SU-DHL-6 (cell line): Measurements from ENCODE around the gene GDPGP1.

ENCODE experiments used
- H2AFZ ChIP-seq: fragments of 200-600 bp; sonication (generic); 2 replicates; pipeline ENCODE4 v1.6.1; 2014; ENCODE audit warnings: low read depth, mild to moderate bottlenecking, moderate library complexity, mixed read lengths, antibody characterized with exemption, low read length; ENCODE audit not compliant: severe bottlenecking
- H3F3A ChIP-seq: fragments of 200-600 bp; shearing (Covaris generic); 2 replicates; pipeline ENCODE4 v1.6.0; 2016; ENCODE audit warnings: antibody characterized with exemption, mild to moderate bottlenecking; ENCODE audit not compliant: insufficient read depth
- H3K27ac ChIP-seq: fragments of 200-600 bp; sonication (generic); 2 replicates; pipeline ENCODE4 v1.5.1; 2016; ENCODE audit warnings: low read depth, mild to moderate bottlenecking, low read length, moderate library complexity, mixed read lengths
- H3K27me3 ChIP-seq: fragments of 200-600 bp; sonication (generic), shearing (Covaris generic); 2 replicates; pipeline ENCODE4 v1.6.0; 2014; ENCODE audit warnings: mild to moderate bottlenecking, low read length
- H3K36me3 ChIP-seq: fragments of 200-600 bp; sonication (generic); 2 replicates; pipeline ENCODE4 v1.6.1; 2014; ENCODE audit warnings: mild to moderate bottlenecking, low read length, mixed read lengths
- H3K4me2 ChIP-seq: fragments of 300-600, 200-600 bp; shearing (Covaris generic), sonication (generic); 2 replicates; pipeline ENCODE4 v1.6.0; 2014; ENCODE audit warnings: low read length, low read depth, mild to moderate bottlenecking; ENCODE audit not compliant: poor library complexity, severe bottlenecking
- H3K4me3 ChIP-seq: fragments of 200-600 bp; sonication (generic); 2 replicates; pipeline ENCODE4 v1.5.1; 2014; ENCODE audit warnings: antibody characterized with exemption, low read length, mild to moderate bottlenecking, mixed read lengths; ENCODE audit not compliant: insufficient read depth, poor library complexity, severe bottlenecking
- H3K79me2 ChIP-seq: fragments of 200-600 bp; sonication (generic); 2 replicates; pipeline ENCODE4 v1.6.1; 2014; ENCODE audit warnings: mild to moderate bottlenecking, low read length, moderate library complexity; ENCODE audit not compliant: insufficient read depth
- H3K9ac ChIP-seq: fragments of 200-600 bp; sonication (generic); 2 replicates; pipeline ENCODE4 v1.7.0; 2014; ENCODE audit warnings: mild to moderate bottlenecking, low read length
- H3K9me2 ChIP-seq: fragments of 200-600 bp; sonication (generic); replicated peaks from 2 replicates; pipeline ENCODE4 v1.6.1; 2014; ENCODE audit warnings: low read length; ENCODE audit not compliant: insufficient read depth
- H3K9me3 ChIP-seq: fragments of 200-600 bp; sonication (generic); 2 replicates; pipeline ENCODE4 v1.6.1; 2014; ENCODE audit warnings: low read length, mixed read lengths; ENCODE audit not compliant: insufficient read depth
- H4K20me1 ChIP-seq: fragments of 200-600 bp; sonication (generic); 2 replicates; pipeline ENCODE4 v1.6.1; 2014; ENCODE audit warnings: low read depth, mild to moderate bottlenecking, antibody characterized with exemption, low read length, moderate library complexity, mixed read lengths
- CTCF ChIP-seq: fragments of 200-600 bp; sonication (generic); IDR thresholded peaks from one replicate; pipeline ENCODE4 v1.5.1; 2017; ENCODE audit warnings: antibody characterized with exemption, mild to moderate bottlenecking, low read length, moderate library complexity; ENCODE audit not compliant: insufficient read depth, poor library complexity, severe bottlenecking
- EZH2phosphoT487 ChIP-seq: fragments of 200-600 bp; sonication (generic), shearing (Covaris generic); conservative IDR thresholded peaks from 2 replicates; pipeline ENCODE4 v1.6.1; 2018; ENCODE audit warnings: mild to moderate bottlenecking, antibody characterized with exemption, low read length, moderate library complexity, mixed read lengths

The GDPGP1 gene

GRCh38 chr15:90227816-90228772 is 5.9 kb upstream of the GDPGP1 start:
- no peaks in the 10 kb centered on the region for H3K79me2 ChIP-seq
- H3K4me3 ChIP-seq, result no peak overlapping the region
- no peaks in the 10 kb centered on the region for H3F3A ChIP-seq
- H3K36me3 ChIP-seq, result no peaks in the 10 kb centered on the region
- H3K4me2 ChIP-seq, result no peak overlapping the region
- TF ChIP-seq EZH2phosphoT487 (no peak), CTCF (no peak)
- no peak overlapping the region for H2AFZ ChIP-seq
- H3K9me2 ChIP-seq, result no peaks in the 10 kb centered on the region
- no peak overlapping the region for H3K9ac ChIP-seq
- no peaks in the 10 kb centered on the region for H3K27me3 ChIP-seq
- no peaks in the 10 kb centered on the region for H3K9me3 ChIP-seq
- H4K20me1 ChIP-seq, result no peaks in the 10 kb centered on the region
- H3K27ac ChIP-seq, result no peak overlapping the region

- Histone ChIP-seq H3K4me2 (no peak overlapping the region), H3F3A (no peaks in the 10 kb centered on the region), H3K27me3 (no peaks in the 10 kb centered on the region), H3K9me3 (no peaks in the 10 kb centered on the region), H3K9me2 (no peaks in the 10 kb centered on the region), H3K4me3 (no peak overlapping the region), H3K79me2 (no peaks in the 10 kb centered on the region), H3K27ac (no peak overlapping the region), H3K36me3 (no peaks in the 10 kb centered on the region), H2AFZ (no peak overlapping the region), H4K20me1 (no peaks in the 10 kb centered on the region), H3K9ac (no peak overlapping the region)
- TF ChIP-seq CTCF (no peak), EZH2phosphoT487 (no peak)
Measured at GRCh38 chr15:90228960-90229359, 5.0 kb upstream of the GDPGP1 start.

GRCh38 chr15:90230071-90230494 is 3.9 kb upstream of the GDPGP1 start:
- H3K79me2 ChIP-seq, result no peaks in the 10 kb centered on the region
- H3K27ac ChIP-seq, result no peak overlapping the region
- H3K4me2 ChIP-seq, result no peak overlapping the region

More at GRCh38 chr15:90230071-90230494, 3.9 kb upstream of the GDPGP1 start:
- Histone ChIP-seq H3K27me3 (no peaks in the 10 kb centered on the region), H3K9me3 (no peaks in the 10 kb centered on the region), H3K36me3 (no peaks in the 10 kb centered on the region), H4K20me1 (no peaks in the 10 kb centered on the region), H3K9ac (no peak overlapping the region), H3K9me2 (no peaks in the 10 kb centered on the region), H3F3A (no peaks in the 10 kb centered on the region; the same call in 1 of the 2 replicates), H3K4me3 (no peak overlapping the region), H2AFZ (no peak overlapping the region)
- TF ChIP-seq EZH2phosphoT487 (no peak), CTCF (no peak)
